HepG2 (cell line): ENCODE results near the gene ELP5. TPM values are rescaled to one million over a fixed set of nuclear protein-coding genes. Genes with fewer than 3 reads are reported as not detected.

Source experiments
- CC2D1A ChIP-seq: sonication (generic); formaldehyde crosslinking; IDR thresholded peaks from 2 replicates; pipeline ENCODE4 v1.8.1; 2023; ENCODE audit warnings: mild to moderate bottlenecking, missing genetic modification reagents
- CSRNP1 ChIP-seq: sonication (generic); formaldehyde crosslinking; IDR thresholded peaks from 2 replicates; pipeline ENCODE4 v1.8.1; 2023; ENCODE audit warnings: mild to moderate bottlenecking, missing genetic modification reagents
- FOXP1 ChIP-seq, 2 experiments: fragments of 450-650 bp in 1 of 2; IDR thresholded peaks; 2 replicates each; pipeline ENCODE4 v1.6.1; 2017 to 2018; ENCODE audit warnings: antibody characterized with exemption in 1 of 2
- HOXA9 ChIP-seq: sonication (generic); formaldehyde crosslinking; IDR thresholded peaks from 2 replicates; pipeline ENCODE4 v1.8.1; 2022; ENCODE audit warnings: missing genetic modification reagents, mild to moderate bottlenecking, moderate library complexity, borderline replicate concordance
- IRF9 ChIP-seq: sonication (generic); formaldehyde crosslinking; IDR thresholded peaks from 2 replicates; pipeline ENCODE4 v1.8.0; 2022; ENCODE audit warnings: missing genetic modification reagents, mild to moderate bottlenecking, borderline replicate concordance
- MAFF ChIP-seq: IDR thresholded peaks from 2 replicates; pipeline ENCODE4 v1.6.1; 2011; ENCODE audit warnings: low read depth, low read length, improper control_type of control experiment
- MAFG ChIP-seq: sonication (generic); formaldehyde crosslinking; IDR thresholded peaks from 2 replicates; pipeline ENCODE4 v1.5.1; 2020; ENCODE audit warnings: mild to moderate bottlenecking, missing genetic modification reagents
- POLR2A ChIP-seq, 2 experiments: IDR thresholded peaks; 2 replicates each; pipeline ENCODE4 v1.6.1; 2011; ENCODE audit warnings: low read depth in 2 of 2, low read length in 2 of 2, mild to moderate bottlenecking in 1 of 2, moderate library complexity in 1 of 2; ENCODE audit not compliant: insufficient read depth in 1 of 2
- RBAK ChIP-seq: sonication (generic); formaldehyde crosslinking; IDR thresholded peaks from 2 replicates; pipeline ENCODE4 v1.5.1; 2020; ENCODE audit warnings: mild to moderate bottlenecking, missing genetic modification reagents
- SMARCC2 ChIP-seq: fragments of 450-650 bp; IDR thresholded peaks from 2 replicates; pipeline ENCODE4 v1.6.1; 2017; ENCODE audit warnings: antibody characterized with exemption, mild to moderate bottlenecking
- THAP8 ChIP-seq: sonication (generic); formaldehyde crosslinking; IDR thresholded peaks from 2 replicates; pipeline ENCODE4 v1.5.1; 2020; ENCODE audit warnings: missing genetic modification reagents, mild to moderate bottlenecking, borderline replicate concordance
- U2AF1 ChIP-seq: fragments of 200-400 bp; formaldehyde crosslinking; optimal IDR thresholded peaks from 2 replicates; pipeline ENCODE3; 2017; ENCODE audit warnings: mild to moderate bottlenecking, low read depth, low read length
- XRCC5 ChIP-seq: fragments of 200-400 bp; formaldehyde crosslinking; optimal IDR thresholded peaks from 2 replicates; pipeline ENCODE3; 2017; ENCODE audit warnings: mild to moderate bottlenecking, low read length
- ZFP36 ChIP-seq: fragments of 150-350 bp; IDR thresholded peaks from 2 replicates; pipeline ENCODE4 v1.6.1; 2018; ENCODE audit warnings: borderline replicate concordance, low read length, low read depth; ENCODE audit not compliant: partially characterized antibody
- ZFP62 ChIP-seq: sonication (generic); formaldehyde crosslinking; IDR thresholded peaks from 2 replicates; pipeline ENCODE4 v1.4.0; 2020; ENCODE audit warnings: missing genetic modification reagents
- ZNF296 ChIP-seq: sonication (generic); formaldehyde crosslinking; conservative IDR thresholded peaks from 2 replicates; pipeline ENCODE4 v1.5.0; 2020; ENCODE audit warnings: mild to moderate bottlenecking, missing genetic modification reagents
- ZNF34 ChIP-seq: sonication (generic); formaldehyde crosslinking; IDR thresholded peaks from 2 replicates; pipeline ENCODE4 v1.4.0; 2020; ENCODE audit warnings: mild to moderate bottlenecking, missing genetic modification reagents, borderline replicate concordance
- ZNF496 ChIP-seq: sonication (generic); formaldehyde crosslinking; IDR thresholded peaks from 2 replicates; pipeline ENCODE4 v1.8.1; 2023; ENCODE audit warnings: mild to moderate bottlenecking, moderate library complexity, missing genetic modification reagents; ENCODE audit not compliant: insufficient replicate concordance
- ZNF564 ChIP-seq: sonication (generic); formaldehyde crosslinking; IDR thresholded peaks from 2 replicates; pipeline ENCODE4 v1.8.1; 2023; ENCODE audit warnings: mild to moderate bottlenecking, missing genetic modification reagents
- ZNF687 ChIP-seq: sonication (generic); formaldehyde crosslinking; IDR thresholded peaks from 2 replicates; pipeline ENCODE4 v1.5.1; 2020; ENCODE audit warnings: mild to moderate bottlenecking, missing genetic modification reagents, moderate library complexity
- polyA plus RNA-seq, 8 experiments: library from polyadenylated mRNA; depleted of rRNA in 3 of 8; stranded (reverse) in 7 of 8; unstranded in 1 of 8; fragments of >200 nt; fragmentation: Illumina TruSeq in 4 of 8; extraction: Trizol in 4 of 8; gene quantifications; 2 replicates each; pipeline versions ENCODE4 v1.2.1 to v1.2.3, GENCODE V29; 2011 to 2016; ENCODE audit warnings: low read depth in 4 of 8, missing spikeins in 1 of 8, mixed read lengths in 1 of 8; ENCODE audit not compliant: insufficient read depth in 1 of 8
- total RNA-seq, 5 experiments: library from RNA; depleted of rRNA; stranded (reverse); fragments of >200 nt; fragmentation: Illumina TruSeq; extraction: Trizol; gene quantifications; 2 replicates each; pipeline ENCODE4 v1.2.3, GENCODE V29; 2016; ENCODE audit warnings: low read depth in 1 of 5

The ELP5 gene
- total and polyA plus RNA-seq, 2 of the 13 experiments (the other 11 are each of a cell fraction or from before 2014, with no cell fraction given): 67.6 to 69.8 TPM

GRCh38 chr17:7219812-7220592 lies 32.0 kb upstream of the ELP5 start, which contains the start of the genes ACADVL and DLG4 (continued):
- TF ChIP-seq ZNF687 (CRISPR knock-in tag): peak; percentile 88
- TF ChIP-seq ZFP62: no peak
- no peak for TF ChIP-seq XRCC5
- TF ChIP-seq FOXP1 (IDR thresholded peaks at IDR 0.05): no peak
- TF ChIP-seq FOXP1 (CRISPR knock-in tag; IDR thresholded peaks at IDR 0.05): no peak
- no peak; the same call in 1 of the 2 replicates for TF ChIP-seq HOXA9 (CRISPR knock-in tag)
- peak; percentile 87; the same call in 1 of the 2 replicates for TF ChIP-seq IRF9 (CRISPR knock-in tag)
- TF ChIP-seq MAFG: no peak
- no peak for TF ChIP-seq THAP8 (CRISPR knock-in tag)
- no peak for TF ChIP-seq SMARCC2
- no peak for TF ChIP-seq U2AF1
- TF ChIP-seq CSRNP1 (CRISPR knock-in tag): no peak
- peak; percentile 88 to 94 for TF ChIP-seq POLR2A (IDR thresholded peaks at IDR 0.05; ENCODE audit: insufficient read depth in 1 of 2, low read depth in 2 of 2, low read length in 2 of 2)
- TF ChIP-seq CC2D1A: no peak
- TF ChIP-seq ZNF564: no peak
- TF ChIP-seq ZNF296: no peak
- no peak for TF ChIP-seq ZNF34 (CRISPR knock-in tag)
- TF ChIP-seq ZNF496 (CRISPR knock-in tag): no peak
- TF ChIP-seq RBAK: no peak; the same call in 1 of the 2 replicates
- TF ChIP-seq MAFF: no peak
- TF ChIP-seq ZFP36: no peak
- TF ChIP-seq, all 625 proteins: peak for 220
